Neutrophil (primary cell): ENCODE results near the gene TNFAIP1.

Experiments
- H3K27ac ChIP-seq: fragments of 200-600 bp; sonication (generic); 2 replicates; pipeline ENCODE4 v1.5.1; 2016; ENCODE audit warnings: mild to moderate bottlenecking, moderate library complexity
- H3K27me3 ChIP-seq: fragments of 200-600 bp; sonication (generic); 2 replicates; pipeline ENCODE4 v1.6.0; 2016; ENCODE audit warnings: mild to moderate bottlenecking
- H3K36me3 ChIP-seq: fragments of 200-600 bp; sonication (generic); 2 replicates; pipeline ENCODE4 v1.5.1; 2017
- H3K4me1 ChIP-seq, 2 experiments: fragments of 200-600 bp in 1 of 2; sonication (generic) in 1 of 2; 1 replicate in 1 of 2; 2 replicates in 1 of 2; pipeline versions ENCODE4 v1.5.1 to v1.6.1; 2013 to 2016; ENCODE audit warnings: low read depth in 1 of 2, low read length in 1 of 2, mild to moderate bottlenecking in 1 of 2, moderate library complexity in 1 of 2; ENCODE audit not compliant: control insufficient read depth in 1 of 2, insufficient read depth in 1 of 2
- H3K4me3 ChIP-seq, 2 experiments: fragments of 200-600 bp in 1 of 2; sonication (generic) in 1 of 2; 1 replicate in 1 of 2; 2 replicates in 1 of 2; pipeline ENCODE4 v1.5.1; 2013 to 2016; ENCODE audit warnings: low read depth in 1 of 2, low read length in 1 of 2, mild to moderate bottlenecking in 1 of 2, moderate library complexity in 1 of 2
- H3K9me3 ChIP-seq: fragments of 200-600 bp; sonication (generic); 2 replicates; pipeline ENCODE4 v1.5.1; 2016
- TF ChIP-seq, protein P1 (sequence below): fragments of 200-600 bp; sonication (generic); IDR thresholded peaks from 2 replicates; pipeline ENCODE4 v1.5.1; 2016; ENCODE audit warnings: antibody characterized with exemption

The TNFAIP1 gene

DNA sequence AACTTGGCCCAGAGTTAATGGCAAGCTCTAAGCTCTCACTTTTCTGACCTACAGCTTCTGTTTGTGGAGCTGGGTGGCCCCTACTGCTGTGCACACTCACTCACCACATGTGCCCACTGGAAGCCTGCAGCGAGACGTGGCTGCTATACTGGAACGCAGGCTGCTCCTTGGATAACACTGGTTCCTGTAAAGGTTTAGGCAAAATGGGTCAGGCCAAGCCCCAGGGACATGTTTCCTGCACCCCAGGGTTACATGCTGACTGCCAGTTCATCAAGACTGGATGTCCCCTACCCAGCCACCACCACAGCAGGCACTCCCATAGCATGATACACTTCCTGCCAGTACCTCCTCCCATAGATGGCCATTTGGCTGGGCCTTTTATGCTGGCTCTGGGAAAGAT is 13.4 kb downstream of the TNFAIP1 start:
- TF ChIP-seq, protein P1, sequence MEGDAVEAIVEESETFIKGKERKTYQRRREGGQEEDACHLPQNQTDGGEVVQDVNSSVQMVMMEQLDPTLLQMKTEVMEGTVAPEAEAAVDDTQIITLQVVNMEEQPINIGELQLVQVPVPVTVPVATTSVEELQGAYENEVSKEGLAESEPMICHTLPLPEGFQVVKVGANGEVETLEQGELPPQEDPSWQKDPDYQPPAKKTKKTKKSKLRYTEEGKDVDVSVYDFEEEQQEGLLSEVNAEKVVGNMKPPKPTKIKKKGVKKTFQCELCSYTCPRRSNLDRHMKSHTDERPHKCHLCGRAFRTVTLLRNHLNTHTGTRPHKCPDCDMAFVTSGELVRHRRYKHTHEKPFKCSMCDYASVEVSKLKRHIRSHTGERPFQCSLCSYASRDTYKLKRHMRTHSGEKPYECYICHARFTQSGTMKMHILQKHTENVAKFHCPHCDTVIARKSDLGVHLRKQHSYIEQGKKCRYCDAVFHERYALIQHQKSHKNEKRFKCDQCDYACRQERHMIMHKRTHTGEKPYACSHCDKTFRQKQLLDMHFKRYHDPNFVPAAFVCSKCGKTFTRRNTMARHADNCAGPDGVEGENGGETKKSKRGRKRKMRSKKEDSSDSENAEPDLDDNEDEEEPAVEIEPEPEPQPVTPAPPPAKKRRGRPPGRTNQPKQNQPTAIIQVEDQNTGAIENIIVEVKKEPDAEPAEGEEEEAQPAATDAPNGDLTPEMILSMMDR, result no peak
- Histone ChIP-seq H3K36me3 (peaks cover 99% of the 10 kb centered on the region), H3K27me3 (no peaks in the 10 kb centered on the region), H3K9me3 (no peaks in the 10 kb centered on the region), H3K4me1 (no peaks in the 10 kb centered on the region), H3K4me3 (no peak overlapping the region), H3K27ac (no peak overlapping the region)

DNA sequence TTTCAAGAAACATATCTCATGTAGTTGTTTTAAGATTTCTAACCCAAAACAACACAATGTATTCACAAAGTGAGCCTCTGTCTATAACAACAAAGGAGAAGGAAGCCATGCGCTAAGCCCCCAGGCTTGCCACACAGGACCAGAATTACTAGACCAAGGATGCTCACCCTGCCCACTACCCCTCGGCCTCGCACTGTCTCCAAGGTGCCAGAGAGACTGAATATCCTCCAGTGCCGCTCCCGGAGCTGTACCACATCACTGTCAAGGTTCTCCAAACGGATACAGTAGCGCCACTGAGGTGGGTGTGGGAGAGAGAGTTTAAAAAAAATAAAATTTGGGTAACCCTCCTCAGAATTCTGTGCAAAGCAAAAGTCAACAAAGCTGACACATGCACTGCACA is 14.7 kb downstream of the TNFAIP1 start:
- Histone ChIP-seq H3K9me3 (no peaks in the 10 kb centered on the region), H3K27ac (no peak overlapping the region), H3K27me3 (no peaks in the 10 kb centered on the region), H3K4me3 (no peak overlapping the region), H3K36me3 (peaks cover 94% of the 10 kb centered on the region), H3K4me1 (no peaks in the 10 kb centered on the region)
- TF ChIP-seq, protein P1, result no peak

DNA sequence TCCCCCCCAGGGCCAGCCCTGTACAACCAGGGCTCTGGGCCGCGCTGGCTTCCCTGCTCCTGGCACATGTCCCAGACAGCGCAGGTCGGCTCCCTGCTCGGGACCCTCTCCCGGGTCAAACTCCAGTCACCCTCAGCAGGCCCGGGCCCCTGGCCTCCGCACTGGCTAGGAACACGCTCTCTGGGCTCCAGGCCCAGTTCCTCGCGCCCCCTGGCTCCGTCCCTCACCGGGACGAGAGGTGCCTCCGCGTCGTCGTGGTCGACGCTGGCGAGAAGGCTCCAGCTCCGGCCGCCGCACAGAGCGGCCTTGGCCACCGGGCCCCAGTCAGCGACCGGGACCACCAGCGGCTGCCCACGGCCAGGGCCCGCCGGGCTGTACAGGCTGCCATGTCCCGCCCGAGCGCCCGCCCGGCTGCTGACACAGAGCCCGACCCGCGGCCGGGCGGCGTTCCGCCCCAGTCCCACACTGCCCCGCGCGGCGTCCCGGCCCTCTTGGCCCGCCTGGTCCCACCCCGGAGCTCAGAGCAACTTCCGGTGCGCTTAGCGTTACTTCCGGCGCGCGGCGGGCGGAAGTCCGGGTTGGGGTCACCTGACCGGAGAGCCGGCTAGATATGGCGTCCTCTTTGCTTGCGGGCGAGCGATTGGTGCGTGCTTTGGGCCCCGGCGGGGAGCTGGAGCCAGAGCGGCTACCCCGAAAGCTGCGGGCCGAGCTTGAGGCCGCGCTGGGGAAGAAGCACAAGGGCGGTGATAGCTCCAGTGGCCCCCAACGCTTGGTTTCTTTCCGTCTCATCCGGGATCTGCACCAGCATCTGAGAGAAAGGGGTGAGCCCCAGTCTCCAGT is 21.7 kb downstream of the TNFAIP1 start, which contains the start of gene POLDIP2:
POLDIP2 (minus strand) TSS at position 467 of the 840 bp plus-strand sequence; CDS start at position 388, 79 bp downstream.
- Histone ChIP-seq H3K36me3 (peaks cover 56% of the 10 kb centered on the region), H3K27ac (peak within 1 kb of the TSS; percentile 88), H3K9me3 (no peaks in the 10 kb centered on the region), H3K27me3 (no peaks in the 10 kb centered on the region), H3K4me1 (peaks cover 18 to 20% of the 10 kb centered on the region in 2 experiments), H3K4me3 (peak within 1 kb of the TSS; percentile 80 to 94)
- TF ChIP-seq, protein P1, result peak; percentile 64

DNA sequence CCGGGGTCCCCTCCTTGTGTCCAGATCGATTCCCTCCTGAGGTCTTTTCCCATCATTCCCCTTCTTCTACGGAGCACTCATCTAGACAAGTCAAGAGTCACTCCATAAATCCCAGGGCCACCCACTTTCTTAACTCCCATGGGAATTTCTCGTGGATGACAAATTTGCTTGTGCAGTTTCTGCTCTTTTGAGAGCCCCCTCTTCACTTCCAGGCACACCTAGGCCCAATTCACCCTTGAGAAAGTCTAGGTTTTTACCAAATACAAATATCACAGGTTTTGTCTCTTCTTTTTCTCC is 22.3 kb downstream of the TNFAIP1 start:
- Histone ChIP-seq H3K4me3 (peak overlapping the region; percentile 80 to 94), H3K4me1 (peaks cover 18 to 20% of the 10 kb centered on the region in 2 experiments), H3K27me3 (no peaks in the 10 kb centered on the region), H3K27ac (peak overlapping the region; percentile 88), H3K36me3 (peaks cover 57% of the 10 kb centered on the region), H3K9me3 (no peaks in the 10 kb centered on the region)
- TF ChIP-seq, protein P1, result no peak

DNA sequence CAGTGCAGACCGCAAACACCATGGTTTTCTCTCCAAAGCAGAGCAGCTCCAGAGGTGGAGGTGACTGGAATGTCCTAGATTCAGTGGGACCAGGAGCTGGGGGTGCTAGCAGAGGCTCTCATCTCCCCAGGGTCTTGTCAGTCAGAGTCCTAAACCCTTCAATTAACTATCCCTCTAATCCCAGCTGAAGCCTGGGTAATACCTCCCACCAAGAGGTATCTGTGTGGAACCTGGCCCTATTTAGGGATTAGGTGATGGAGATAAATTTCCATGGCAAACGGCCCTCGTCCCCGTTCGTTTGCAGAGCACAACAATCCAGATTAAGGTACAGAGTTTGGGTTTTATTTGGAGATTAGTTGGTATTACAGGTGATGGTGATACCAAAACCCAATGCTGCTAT is 27.6 kb downstream of the TNFAIP1 start:
- TF ChIP-seq, protein P1, result no peak
- peaks cover 80% of the 10 kb centered on the region for H3K36me3 ChIP-seq
- no peak overlapping the region for H3K4me3 ChIP-seq
- no peaks in the 10 kb centered on the region for H3K27me3 ChIP-seq
- H3K27ac ChIP-seq, result no peak overlapping the region
- H3K9me3 ChIP-seq, result no peaks in the 10 kb centered on the region
- H3K4me1 ChIP-seq, result peaks cover 3 to 4% of the 10 kb centered on the region in 2 experiments
